C4-2B (cell line): ENCODE results near the gene ZNF774.

Experiments used
- ZFX ChIP-seq: fragments of 450-650 bp; IDR thresholded peaks from 2 replicates; pipeline ENCODE4 v1.6.1; 2017
- TF ChIP-seq, protein P1 (sequence below): fragments of 450-650 bp; conservative IDR thresholded peaks from 2 replicates; pipeline ENCODE4 v1.5.1; 2017; ENCODE audit warnings: mild to moderate bottlenecking

DNA sequence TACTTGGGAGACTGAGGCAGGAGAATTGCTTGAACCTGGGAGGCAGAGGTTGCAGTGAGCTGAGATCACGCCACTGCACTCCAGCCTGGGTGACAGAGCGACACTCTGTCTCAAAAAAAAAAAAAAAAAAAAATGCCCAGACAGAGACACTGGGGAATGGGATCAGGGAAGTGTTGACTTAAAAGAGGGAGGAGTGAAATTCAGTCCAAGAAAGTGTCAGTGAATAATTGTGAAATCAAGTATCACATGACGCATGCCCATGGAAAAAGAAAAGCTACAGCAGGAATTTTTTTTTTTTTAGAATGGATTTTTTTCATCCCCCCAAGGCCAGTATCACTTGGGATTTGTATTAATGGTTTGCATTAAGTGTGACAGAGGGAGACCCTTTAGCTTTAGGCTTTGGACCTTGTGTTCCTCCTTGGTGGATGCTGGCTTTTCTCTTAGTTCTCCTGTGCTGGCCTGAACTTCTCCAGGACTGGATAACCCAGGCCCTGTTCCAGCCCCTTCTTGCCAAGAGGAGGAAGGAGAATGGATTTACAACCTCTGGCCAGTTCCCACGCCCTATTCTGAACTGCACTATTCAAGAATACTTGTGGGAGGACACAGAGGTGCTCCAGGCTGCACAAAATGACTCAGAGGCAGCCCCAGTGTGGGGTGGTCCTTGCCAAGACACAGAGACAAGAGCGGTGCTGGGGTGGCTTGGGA is 36.7 kb upstream of the ZNF774 start:
- TF ChIP-seq, protein P1, sequence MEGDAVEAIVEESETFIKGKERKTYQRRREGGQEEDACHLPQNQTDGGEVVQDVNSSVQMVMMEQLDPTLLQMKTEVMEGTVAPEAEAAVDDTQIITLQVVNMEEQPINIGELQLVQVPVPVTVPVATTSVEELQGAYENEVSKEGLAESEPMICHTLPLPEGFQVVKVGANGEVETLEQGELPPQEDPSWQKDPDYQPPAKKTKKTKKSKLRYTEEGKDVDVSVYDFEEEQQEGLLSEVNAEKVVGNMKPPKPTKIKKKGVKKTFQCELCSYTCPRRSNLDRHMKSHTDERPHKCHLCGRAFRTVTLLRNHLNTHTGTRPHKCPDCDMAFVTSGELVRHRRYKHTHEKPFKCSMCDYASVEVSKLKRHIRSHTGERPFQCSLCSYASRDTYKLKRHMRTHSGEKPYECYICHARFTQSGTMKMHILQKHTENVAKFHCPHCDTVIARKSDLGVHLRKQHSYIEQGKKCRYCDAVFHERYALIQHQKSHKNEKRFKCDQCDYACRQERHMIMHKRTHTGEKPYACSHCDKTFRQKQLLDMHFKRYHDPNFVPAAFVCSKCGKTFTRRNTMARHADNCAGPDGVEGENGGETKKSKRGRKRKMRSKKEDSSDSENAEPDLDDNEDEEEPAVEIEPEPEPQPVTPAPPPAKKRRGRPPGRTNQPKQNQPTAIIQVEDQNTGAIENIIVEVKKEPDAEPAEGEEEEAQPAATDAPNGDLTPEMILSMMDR, result no peak
- no peak for TF ChIP-seq ZFX
